SKM-1 (cell line): ENCODE results near the gene ANTKMT.
"Not testable (repeated sequence)": the region's sequence is repeated elsewhere in the genome, so short reads cannot be mapped to it uniquely, and the experiment has no call there.

Source experiments
- DNase-seq: peaks from one replicate; lab custom pipeline; 2025; ENCODE audit not compliant: unreplicated experiment; lab: John Stamatoyannopoulos, UW

The ANTKMT gene

DNA sequence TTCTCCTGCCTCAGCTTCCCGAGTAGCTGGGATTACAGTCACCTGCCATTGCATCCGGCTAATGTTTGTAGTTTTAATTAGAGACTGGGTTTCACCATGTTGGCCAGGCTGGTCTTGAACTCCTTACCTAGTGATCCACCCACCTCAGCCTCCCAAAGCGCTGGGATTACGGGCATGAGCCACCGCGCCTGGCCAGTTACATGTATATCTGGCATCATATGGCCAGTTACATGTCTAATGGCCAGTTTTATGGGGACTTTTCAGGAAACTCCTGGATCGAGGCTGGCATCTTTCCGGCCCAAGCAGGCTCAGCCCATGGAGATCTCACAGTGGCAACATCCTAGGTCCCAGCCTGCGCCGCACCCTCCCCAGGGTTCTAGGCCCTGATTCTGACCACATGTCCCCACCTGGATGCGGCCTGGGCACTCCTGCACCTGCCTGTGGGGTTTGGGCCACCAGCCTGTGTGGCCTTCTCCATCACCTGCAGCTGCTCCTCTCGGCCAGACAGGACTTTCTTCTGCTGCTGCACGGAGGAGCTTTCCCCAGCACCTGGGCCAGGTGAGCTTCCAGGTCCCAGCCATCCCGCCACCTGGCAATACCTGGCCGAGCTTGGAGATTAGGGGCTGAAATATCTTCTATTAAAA lies 21.2 kb downstream of the ANTKMT start:
- no peak for DNase-seq

DNA sequence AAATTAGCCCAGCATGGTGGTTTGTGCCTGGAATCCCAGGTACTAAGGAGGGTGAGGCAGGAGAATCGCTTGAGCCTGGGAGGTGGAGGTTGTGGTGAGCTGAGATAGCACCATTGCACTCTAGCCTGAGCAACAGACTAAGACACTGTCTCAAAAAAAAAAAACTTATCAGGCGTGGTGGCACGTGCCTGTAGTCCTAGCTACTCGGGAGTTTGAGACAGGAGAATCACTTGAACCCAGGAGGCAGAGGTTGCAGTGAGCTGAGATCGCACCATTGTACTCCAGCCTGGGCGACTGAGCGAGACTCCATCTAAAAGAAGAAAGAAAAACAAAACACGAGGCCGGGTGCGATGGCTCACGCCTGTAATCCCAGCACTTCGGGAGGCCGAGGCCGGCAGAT lies 21.9 kb downstream of the ANTKMT start:
- DNase-seq, result not testable (repeated sequence)

DNA sequence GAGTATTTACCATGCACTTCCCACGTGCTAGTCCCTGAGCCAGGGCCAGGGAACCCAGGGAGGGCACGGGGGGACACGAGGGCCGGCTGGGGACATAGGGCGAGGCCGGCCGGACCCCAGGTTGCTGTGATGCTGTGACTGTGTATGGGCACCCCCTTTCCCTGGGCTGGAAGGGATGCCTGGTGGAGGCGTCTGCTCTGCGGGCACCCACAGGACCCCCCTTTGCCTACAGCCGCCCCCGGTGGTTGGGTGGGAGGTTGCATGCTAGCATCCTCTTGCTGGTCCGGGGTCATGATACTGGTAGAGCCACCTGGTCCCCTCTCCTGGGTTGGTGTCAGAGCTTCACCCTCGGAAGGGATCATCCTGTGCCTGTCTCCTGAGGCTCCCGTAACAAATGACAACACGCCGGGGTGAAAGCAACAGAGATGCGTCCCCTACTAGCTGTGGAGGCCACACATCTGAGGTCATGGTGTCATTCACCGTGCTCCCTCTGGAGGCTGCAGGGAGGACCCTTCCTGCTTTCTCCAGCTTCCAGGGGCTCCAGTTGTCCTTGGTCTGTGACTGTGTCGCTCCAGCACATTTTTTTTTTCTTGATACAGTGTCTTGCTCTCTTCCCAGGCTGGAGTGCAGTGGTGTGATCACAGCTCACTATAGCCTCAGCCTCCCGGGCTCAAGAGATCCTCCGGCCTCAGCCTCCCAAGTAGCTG lies 23.0 kb downstream of the ANTKMT start:
- DNase-seq, result no peak

DNA sequence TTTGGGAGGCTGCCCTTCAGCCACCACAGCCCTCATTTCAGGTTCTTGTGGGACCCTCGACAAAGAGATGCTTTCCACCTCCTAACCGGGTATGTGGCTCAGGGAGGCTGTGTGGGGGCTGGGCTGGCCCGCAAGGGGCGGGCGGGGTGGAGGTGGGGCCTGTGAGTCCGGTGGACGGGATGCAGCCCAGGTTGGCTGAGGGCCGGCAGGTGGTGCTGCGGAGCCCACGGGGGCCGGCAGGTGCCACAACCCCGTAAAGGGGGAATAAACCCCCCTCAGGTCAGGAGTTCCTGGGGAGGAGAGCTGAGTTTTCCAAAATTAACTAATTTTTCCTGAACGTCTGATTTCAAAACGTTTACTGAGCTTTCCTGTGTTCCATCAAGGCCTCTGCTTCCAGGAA lies 24.8 kb downstream of the ANTKMT start:
- DNase-seq, result no peak

DNA sequence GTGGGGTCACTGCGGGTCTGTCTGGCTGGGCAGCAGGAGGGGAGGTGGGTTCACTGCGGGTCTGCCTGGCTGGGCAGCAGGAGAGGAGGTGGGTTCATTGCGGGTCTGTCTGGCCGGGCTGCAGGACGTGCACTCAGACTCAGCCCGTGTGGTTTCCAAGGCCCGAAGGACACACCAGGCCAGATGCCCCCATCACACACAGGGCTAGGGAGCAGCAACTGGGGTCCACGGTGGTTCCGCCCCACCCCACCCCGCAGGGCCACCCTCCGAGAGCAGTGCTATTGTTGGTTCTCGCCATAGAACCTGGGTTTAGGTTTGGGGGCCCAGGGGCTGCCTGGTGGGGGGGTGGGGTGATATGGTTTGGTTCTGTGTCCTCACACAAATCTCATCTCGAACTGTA lies 25.7 kb downstream of the ANTKMT start:
- no peak for DNase-seq

DNA sequence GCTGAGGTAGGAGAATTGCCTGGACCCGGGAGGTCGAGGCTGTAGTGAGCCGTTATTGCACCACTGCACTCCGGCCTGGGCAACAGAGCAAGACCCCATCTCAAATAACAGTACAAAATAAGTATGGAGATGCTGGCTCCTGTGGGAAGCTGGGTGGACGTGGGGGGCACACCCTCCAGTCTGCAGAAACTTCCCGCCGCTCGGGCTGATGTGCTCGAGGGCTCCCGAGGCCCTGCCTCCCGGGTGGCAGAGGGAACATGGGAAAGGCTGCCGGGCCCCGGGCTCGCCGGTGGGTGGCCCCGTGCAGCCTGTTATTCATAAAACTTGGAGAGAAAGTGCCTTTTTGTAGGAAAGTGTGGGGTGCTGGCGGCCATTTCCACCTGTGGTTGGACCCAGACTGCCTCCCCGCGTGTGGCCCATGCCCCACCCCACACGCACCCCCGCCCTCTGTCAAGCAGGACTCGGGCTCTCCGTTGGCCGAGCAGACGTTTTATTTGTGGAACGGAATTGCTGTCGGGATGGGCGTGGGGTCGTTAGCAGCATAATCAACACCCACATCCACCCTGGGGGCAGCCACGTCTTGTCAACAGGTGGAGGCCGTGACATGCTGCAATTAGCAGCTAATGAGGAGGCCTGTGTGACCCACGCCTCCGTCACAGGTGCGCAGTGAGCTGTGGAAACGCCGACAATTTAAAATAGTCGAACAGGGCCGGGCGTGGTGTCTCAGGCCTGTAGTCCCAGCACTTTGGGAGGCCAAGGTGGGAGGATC lies 27.2 kb downstream of the ANTKMT start:
- no peak for DNase-seq

DNA sequence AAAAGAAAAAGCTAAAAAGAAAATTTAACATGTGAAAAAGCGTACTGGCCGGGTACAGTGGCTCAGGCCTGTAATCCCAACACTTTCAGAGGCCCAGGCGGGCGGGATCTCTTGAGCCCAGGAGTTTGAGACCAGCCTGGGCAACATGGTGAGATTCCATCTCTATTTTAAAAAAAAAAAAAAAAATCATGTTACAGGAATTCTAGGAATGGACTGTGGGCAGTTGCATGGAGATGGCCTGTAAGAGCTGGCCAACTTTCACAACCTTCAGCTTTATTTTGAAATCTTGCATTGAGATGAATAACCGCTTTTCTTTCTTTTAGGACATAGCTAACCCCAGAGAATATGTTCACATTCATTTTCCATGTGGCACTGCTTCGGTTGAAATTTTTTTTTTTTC lies 28.1 kb downstream of the ANTKMT start:
- DNase-seq, result no peak

DNA sequence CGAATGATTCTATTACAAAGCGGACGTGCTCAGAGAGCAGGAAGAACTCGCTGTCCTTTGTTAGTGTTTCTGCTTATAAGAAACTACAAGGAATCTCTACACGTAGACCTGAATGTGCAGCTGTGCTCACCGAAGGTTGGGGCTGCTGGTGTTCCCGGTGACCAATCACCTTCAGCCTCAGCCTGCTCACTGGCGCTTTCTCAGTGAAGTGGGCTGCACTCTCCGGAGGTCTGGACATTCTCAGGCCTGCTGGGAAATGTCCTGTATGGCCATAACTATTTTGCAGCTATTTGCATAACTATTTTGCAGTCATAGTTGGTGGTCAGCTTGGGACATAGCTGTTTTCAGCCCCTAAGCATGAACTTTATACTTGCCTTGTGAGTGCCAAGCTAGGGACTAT lies 29.5 kb downstream of the ANTKMT start:
- no peak for DNase-seq

DNA sequence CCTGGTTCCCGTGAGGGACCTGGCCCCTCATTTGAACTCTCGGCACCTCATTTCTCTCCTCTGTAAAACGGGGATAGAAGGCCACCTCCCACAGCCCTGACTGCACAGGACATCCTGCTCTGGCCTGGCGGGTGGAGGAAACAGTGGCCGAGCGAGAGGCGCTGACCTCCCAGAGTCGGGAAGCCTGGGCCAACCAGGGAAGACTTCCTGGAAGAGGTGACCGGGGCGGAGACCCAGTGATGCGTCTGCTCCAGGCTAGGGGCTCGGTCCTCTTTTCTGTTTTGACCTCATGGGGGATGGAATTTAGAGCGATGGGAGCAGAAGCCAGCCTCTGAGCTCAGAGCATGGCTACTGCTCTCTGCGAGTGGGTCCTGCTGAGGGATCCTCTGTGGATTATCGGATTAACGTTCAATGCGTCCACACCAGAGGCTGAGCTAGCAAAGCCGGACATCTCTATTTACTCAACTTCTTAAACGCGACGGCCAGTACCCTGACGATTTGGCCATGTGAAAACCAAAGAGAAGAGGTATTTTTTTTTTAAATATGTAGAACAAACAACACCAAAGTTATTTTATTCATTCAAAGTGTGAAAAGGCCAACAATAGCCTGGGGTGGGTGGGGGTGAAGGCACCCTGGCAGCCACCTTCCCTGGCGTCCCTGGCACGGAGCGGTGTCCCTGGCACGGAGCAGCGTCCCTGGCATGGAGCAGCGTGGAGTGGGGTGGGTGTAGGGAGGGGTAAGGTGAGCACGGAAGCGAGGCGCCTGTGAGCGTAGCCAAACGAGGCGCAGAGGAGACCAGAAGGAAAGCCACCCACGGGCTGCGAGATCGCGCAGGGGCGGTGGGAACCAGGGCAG lies 30.4 kb downstream of the ANTKMT start:
- DNase-seq, result no peak

DNA sequence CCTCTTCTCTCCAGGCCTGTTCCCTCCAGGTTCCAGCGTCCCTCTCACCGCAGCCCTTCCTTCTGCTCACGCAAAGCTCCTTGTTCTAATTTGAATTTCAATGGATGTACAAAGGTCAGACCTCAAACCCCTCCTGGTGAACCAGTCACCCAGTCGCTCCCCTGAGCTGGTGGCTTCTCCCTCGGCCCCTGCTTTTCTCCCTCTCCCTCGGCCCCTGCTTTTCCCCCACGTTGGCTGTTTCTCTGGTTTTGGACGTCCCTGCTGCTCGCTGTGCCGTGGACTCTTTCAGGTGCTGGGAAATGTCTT lies 31.0 kb downstream of the ANTKMT start:
- no peak for DNase-seq

DNA sequence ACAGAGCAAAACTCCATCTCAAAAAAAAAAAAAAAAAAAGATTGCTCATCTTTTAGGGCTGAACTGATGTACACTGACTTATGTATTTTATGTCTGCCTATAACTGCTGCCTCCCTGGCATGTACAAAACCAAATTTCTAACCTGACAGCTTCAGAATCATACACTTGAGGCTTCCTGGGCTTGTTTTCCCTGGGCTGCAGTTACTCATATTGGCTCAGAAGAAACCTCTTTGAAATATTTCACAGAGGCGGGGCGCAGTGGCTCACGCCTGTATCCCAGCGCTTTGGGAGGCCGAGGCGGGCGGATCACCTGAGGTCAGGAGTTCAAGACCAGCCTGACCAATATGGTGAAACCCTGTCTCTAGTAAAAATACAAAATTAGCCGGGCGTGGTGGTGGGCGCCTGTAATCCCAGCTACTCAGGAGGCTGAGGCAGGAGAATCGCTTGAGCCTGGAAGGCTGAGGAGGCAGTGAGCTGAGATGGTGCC lies 33.2 kb downstream of the ANTKMT start:
- DNase-seq, result not testable (repeated sequence)

DNA sequence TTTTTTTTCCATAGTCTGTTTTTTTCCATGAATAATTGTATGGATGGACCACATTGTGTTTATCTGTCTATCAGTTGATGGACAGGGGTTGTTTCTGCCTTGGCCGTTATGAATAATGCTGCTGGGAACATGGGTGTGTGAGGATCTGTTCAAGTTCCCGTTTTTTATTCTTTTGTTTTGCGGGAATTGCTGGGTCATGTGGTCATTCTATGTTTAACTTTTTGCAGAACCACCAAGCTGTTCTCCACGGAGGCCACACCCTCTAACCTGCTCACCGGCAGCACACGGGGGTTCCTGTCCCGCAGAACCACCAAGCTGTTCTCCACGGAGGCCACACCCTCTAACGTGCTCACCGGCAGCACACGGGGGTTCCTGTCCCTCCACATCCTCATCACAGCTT lies 33.7 kb downstream of the ANTKMT start:
- peak; percentile 60 for DNase-seq

DNA sequence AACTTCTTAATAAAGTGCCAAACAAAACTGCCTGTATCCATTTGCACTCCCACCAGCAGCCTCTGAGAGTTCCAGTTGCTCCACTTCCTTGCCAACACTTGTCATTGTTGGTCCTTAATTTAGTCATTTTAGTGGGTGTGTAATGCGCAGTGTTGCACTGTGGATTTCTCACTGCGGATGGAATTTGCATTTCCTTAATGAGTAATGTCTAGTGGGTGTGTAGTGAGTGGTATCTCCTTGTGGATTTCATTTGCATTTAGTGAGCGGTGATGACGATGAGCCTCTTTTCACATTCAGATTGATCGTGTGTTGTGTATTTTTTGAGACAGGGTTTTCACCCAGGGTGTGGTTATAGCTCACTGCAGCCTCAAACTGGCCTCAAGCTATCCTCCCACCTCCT lies 35.5 kb downstream of the ANTKMT start:
- DNase-seq, result no peak

DNA sequence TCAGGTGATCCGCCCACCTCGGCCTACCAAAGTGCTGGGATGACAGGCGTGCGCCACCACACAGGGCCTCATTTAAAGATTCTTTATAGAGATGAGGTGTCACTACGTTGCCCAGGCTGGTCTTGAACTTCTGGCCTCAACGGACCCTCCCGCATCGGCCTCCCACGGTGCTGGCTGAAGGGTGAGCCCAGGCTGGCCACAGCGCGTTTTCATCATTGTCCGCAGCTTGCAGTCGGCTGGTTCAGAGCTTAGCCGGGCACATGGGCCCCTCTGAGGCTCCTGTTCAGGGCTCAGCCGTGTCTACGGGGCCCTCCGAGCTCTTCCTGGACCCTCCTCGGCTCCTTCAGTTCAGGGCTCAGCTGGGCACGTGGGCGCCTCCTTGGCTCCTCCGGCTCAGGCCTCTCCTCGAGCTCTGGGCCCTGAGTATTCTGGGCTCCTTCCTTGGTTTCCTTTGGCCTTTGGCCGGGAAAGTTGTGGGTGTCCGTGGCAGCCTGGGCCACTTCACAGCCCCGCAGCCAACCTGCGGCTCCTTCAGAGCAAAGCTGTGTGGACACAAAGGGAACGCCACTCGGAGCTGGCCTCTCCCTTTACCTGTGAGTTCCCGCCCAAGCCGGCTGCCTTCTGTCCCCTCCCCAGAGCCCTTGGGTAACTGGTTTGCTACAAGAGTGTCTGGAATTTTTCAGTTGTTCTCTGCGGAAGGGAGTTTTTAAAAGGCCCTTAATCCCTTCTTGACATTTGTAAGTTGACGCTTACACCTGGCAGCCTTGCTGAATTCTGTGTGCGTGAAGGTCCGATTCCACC lies 38.4 kb downstream of the ANTKMT start:
- no peak for DNase-seq

DNA sequence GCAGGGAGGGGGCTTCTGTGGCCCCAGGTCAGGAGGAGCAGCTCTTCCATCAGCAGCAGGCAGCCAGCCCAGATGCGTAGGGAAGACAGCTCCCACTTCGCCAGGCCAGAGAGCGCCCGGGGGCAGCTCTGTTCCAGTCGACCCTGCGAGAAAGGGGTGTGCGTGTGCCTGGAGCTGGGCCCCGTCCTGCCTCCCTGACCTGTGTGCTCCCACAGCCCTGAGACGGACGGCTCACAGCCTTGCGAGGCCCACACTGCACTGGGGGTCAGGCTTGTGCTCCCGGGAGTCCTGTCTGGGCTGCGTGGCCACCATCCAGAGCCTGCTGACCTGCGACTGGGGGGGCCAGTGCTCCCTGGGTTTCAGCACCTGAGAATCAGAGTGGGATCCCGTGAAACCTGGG lies 39.1 kb downstream of the ANTKMT start:
- no peak for DNase-seq

DNA sequence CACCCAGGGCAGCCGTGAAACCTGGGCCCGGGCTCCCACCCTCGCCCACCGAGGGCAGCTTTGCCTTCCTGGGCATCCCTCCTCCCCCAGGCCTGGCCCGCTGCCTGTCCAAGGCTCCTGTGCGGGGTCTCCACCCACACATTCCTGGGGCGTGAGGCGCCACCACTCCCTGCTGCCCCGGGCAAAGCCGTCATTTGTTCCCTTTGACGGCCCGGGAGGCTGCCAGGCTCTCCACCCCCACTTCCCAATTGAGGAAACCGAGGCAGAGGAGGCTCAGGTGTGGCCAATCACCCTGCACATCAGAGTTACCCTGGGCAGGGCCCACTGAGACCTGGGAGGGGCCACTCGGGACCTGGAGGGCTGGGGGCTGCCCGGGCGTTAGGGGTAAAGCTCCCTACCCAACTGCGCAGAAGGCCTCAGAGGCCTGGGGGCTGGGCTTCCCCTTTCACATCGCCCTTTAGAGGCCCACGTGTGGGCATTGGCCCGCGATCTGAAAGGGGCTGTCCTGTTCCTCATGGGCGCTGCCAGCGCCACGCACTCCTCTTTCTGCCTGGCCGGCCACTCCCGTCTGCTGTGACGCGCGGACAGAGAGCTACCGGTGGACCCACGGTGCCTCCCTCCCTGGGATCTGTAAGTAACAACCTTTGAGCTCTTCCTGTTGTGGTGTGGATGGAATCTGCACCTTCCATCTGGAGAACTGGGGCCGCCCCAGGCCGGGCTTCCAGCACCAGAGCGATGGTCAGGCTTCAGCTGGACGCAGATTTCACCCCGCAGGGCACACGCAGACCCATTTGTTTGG lies 39.8 kb downstream of the ANTKMT start, which contains the start of gene MSLN:
Gene MSLN, plus strand, starts transcription at position 190 of the 799 bp plus-strand sequence. CDS start 1,947 bp downstream, outside the sequence.
- DNase-seq, result no peak

DNA sequence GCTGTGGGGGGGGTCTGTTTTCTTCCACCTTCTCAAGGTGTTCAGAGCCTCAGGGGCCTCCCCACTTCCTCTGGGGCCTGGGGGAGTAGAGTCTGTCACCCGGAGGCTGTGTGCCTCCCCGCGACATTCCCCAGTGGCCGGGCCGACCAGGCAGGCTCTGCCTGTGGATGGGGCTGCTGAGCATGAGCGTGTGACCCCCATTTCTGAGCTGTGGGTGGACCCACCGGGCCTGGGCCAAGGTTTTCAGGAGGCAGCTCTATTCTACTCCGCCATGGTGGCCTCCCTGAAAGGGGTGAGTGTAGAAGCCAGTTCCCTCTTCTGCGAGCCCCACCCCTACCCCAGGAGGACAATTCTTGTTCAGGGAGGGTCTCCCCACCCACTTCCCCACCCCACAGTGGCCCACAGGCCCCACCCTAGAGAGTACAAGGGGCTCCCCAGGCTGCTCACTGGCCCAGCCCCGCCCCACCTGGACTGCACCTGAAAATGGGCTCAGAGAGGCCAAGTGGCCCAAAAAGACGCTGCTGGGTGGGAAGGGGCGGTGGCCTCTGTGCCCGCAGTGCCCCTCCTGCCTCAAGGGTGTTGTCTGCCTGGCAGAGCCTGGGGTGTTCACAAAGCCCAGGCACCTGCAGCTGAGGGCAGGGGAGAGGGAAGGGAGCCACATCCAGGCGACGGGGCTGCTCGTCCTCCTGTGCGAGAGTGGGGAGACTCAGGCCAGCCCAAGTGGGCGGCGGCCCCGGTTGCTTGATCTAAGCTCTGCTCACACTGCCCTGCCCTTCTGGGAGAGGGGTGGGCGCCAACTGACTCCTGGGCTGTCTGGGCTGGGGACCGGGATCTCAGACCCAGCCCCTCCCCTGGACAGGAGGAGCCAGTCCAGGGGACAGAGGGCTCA lies 40.9 kb downstream of the ANTKMT start:
- no peak for DNase-seq

DNA sequence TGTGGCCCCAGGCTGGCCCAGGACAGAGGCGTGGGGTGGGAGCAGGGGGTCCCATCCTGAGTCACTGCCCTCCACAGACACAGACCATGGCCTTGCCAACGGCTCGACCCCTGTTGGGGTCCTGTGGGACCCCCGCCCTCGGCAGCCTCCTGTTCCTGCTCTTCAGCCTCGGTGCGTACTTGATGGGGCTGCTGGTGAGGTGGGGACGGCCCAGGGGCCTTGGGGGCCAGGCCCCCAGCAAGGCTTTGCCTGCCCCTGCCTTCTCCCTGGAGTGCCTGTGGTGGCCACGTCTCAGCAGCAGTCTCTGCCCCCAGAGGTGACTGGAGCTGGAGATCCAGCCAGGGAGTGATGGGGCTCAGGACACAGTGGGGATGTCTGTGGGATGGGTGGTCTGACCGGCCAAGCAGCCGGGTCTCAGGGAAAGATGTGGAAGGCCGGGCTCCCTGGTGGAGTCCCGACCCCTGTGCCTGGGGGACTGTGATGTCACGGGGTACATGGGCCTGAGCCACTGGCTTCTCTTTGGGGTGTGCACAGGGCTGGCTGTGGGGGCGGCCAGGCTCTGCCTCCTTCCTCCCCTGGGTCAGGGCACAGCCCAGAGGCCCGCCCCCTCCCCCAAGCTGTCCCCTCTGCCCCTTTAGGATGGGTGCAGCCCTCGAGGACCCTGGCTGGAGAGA lies 41.8 kb downstream of the ANTKMT start:
- no peak for DNase-seq
